ENCODE data around the gene GCFC2. TPM values are rescaled to one million over a fixed set of nuclear protein-coding genes. Genes with fewer than 3 reads are reported as not detected.

The GCFC2 gene
- total RNA-seq, 1 donor from 2014 or later, result 12.3 TPM

GRCh38 chr2:75612862-75613243 is 97.9 kb downstream of the GCFC2 start:
- Histone ChIP-seq H3K79me2 (ENCODE audit: insufficient read depth, low read length) (no peaks in the 10 kb centered on the region), H3K9me3 (ENCODE audit: insufficient read depth, low read depth, low read length) (no peaks in the 10 kb centered on the region), H3K27ac (ENCODE audit: low read depth, low read length) (no peak overlapping the region), H3K27me3 (ENCODE audit: insufficient read depth, low read length) (no peaks in the 10 kb centered on the region), H2AFZ (ENCODE audit: low read depth, low read length) (no peak overlapping the region), H3K4me2 (ENCODE audit: low read length) (no peak overlapping the region), H3K4me1 (ENCODE audit: insufficient read depth, low read length) (peaks cover 14% of the 10 kb centered on the region), H3K36me3 (ENCODE audit: insufficient read depth, low read length) (no peaks in the 10 kb centered on the region), H3K9ac (ENCODE audit: low read length) (no peak overlapping the region), H4K20me1 (ENCODE audit: insufficient read depth, low read length) (no peaks in the 10 kb centered on the region), H3K4me3 (ENCODE audit: insufficient read depth, low read depth, low read length) (no peak overlapping the region)
- Mint-ChIP-seq H3K4me3 (ENCODE audit: unreplicated experiment) (no peak overlapping the region), H3K9me3 (ENCODE audit: unreplicated experiment) (peaks cover 3% of the 10 kb centered on the region), H3K27me3 (ENCODE audit: low read depth, unreplicated experiment) (peaks cover 12% of the 10 kb centered on the region), H3K36me3 (ENCODE audit: low read depth, unreplicated experiment) (peaks cover 2% of the 10 kb centered on the region), H3K4me1 (ENCODE audit: low read depth, unreplicated experiment) (peaks cover 16% of the 10 kb centered on the region), H3K27ac (ENCODE audit: unreplicated experiment) (no peak overlapping the region)
- no peak for TF ChIP-seq EZH2 (IDR thresholded peaks at IDR 0.05; ENCODE audit: insufficient read depth, low read length)
- TF ChIP-seq CTCF (IDR thresholded peaks at IDR 0.05; ENCODE audit: insufficient read depth, low read depth, low read length), result no peak
- DNase-seq (ENCODE audit: low read depth), result no peak
- FAIRE-seq, result no peak

Other genes with a start within 250 kb of the GCFC2 start
- 19.0 and 28.6 TPM in 2 replicates for gene EVA1A, start 150.0 kb downstream of the GCFC2 start, total RNA-seq
- gene MRPL19, start 64.1 kb downstream of the GCFC2 start, total RNA-seq, result 56.1 and 58.8 TPM in 2 replicates

Data from astrocyte (in vitro differentiated cells and primary cell).